PC-9 (cell line): ENCODE results near the gene XBP1. TPM values are rescaled to one million over a fixed set of nuclear protein-coding genes. Genes with fewer than 3 reads are reported as not detected.
"Not testable (repeated sequence)": the region's sequence is repeated elsewhere in the genome, so short reads cannot be mapped to it uniquely, and the experiment has no call there.

ENCODE experiments used
- BruUV-seq: library from RNA; stranded (reverse); fragments of 400-500 nt; replicated peaks from 2 replicates; lab custom pipeline; 2021; lab: Mats Ljungman, UMichigan
- CTCF ChIA-PET: fragments of 300-600 bp; sonication (Branson Sonifier 250); formaldehyde crosslinking; loops from one replicate; lab custom pipeline; 2022; ENCODE audit warnings: antibody characterized with exemption; lab: Charles Lee
- POLR2A ChIA-PET: fragments of 300-600 bp; sonication (Branson Sonifier 250); formaldehyde crosslinking; loops from one replicate; lab custom pipeline; 2022; ENCODE audit warnings: antibody characterized with exemption; ENCODE audit not compliant: unreplicated experiment; lab: Charles Lee
- DNase-seq, 2 experiments: peaks; one replicate each; pipeline versions ENCODE4 v3.0.0 to v3.0.0-alpha.2; 2015 to 2022; ENCODE audit warnings: mixed read lengths in 1 of 2
- H2AFZ ChIP-seq: fragments of 200-600 bp; sonication (generic); 2 replicates; pipeline ENCODE4 v1.8.1; 2017; ENCODE audit warnings: antibody characterized with exemption
- H3F3A ChIP-seq: fragments of 200-600 bp; sonication (generic); 2 replicates; pipeline ENCODE4 v1.8.1; 2017; ENCODE audit warnings: antibody characterized with exemption, mild to moderate bottlenecking, low read depth; ENCODE audit not compliant: insufficient read depth
- H3K27ac ChIP-seq: fragments of 200-600 bp; sonication (generic); 2 replicates; pipeline ENCODE4 v1.6.1; 2016; ENCODE audit warnings: mixed run types
- H3K27me3 ChIP-seq: fragments of 200-600 bp; sonication (generic); 2 replicates; pipeline ENCODE4 v1.6.1; 2016; ENCODE audit warnings: low read depth, mixed run types; ENCODE audit not compliant: insufficient read depth
- H3K36me3 ChIP-seq: fragments of 200-600 bp; sonication (generic); 2 replicates; pipeline ENCODE4 v1.6.1; 2016; ENCODE audit warnings: low read depth, mixed run types
- H3K4me1 ChIP-seq: fragments of 200-600 bp; sonication (generic); replicated peaks from 2 replicates; pipeline ENCODE4 v1.6.1; 2016; ENCODE audit warnings: mixed run types; ENCODE audit not compliant: insufficient read depth
- H3K4me2 ChIP-seq: fragments of 200-600 bp; sonication (generic); 2 replicates; pipeline ENCODE4 v1.6.1; 2017; ENCODE audit warnings: mixed run types
- H3K4me3 ChIP-seq: fragments of 200-600 bp; sonication (generic); 2 replicates; pipeline ENCODE4 v1.6.1; 2016; ENCODE audit warnings: mixed run types
- H3K79me2 ChIP-seq: fragments of 200-600 bp; sonication (generic); 2 replicates; pipeline ENCODE4 v1.6.1; 2017; ENCODE audit warnings: low read depth, mixed run types
- H3K9me2 ChIP-seq: fragments of 200-600 bp; sonication (generic); 2 replicates; pipeline ENCODE4 v1.8.1; 2017; ENCODE audit warnings: mild to moderate bottlenecking; ENCODE audit not compliant: insufficient read depth
- H3K9me3 ChIP-seq: fragments of 200-600 bp; sonication (generic); 2 replicates; pipeline ENCODE4 v1.8.1; 2016; ENCODE audit warnings: low read depth; ENCODE audit not compliant: insufficient read depth
- H4K20me1 ChIP-seq: fragments of 200-600 bp; sonication (generic); 2 replicates; pipeline ENCODE4 v1.8.1; 2017; ENCODE audit not compliant: insufficient read depth
- EZH2 ChIP-seq: fragments of 200-600 bp; sonication (generic); IDR thresholded peaks from 2 replicates; pipeline ENCODE4 v1.8.0; 2017; ENCODE audit warnings: antibody characterized with exemption, low read depth
- intact Hi-C: fragments of 100-400 bp; cut with micrococcal nuclease; formaldehyde crosslinking; loops from one replicate; pipeline ENCODE4 v1.10.0; 2022; ENCODE audit not compliant: unreplicated experiment
- total RNA-seq: library from RNA; stranded (reverse); gene quantifications from 2 replicates; pipeline ENCODE4 v1.2.3, GENCODE V29; 2021
- TF ChIP-seq, protein P1 (sequence below): fragments of 200-600 bp; sonication (generic); conservative IDR thresholded peaks from 2 replicates; pipeline ENCODE4 v1.6.1; 2017; ENCODE audit warnings: mixed run types, antibody characterized with exemption, mild to moderate bottlenecking, moderate library complexity

Gene XBP1
- total RNA-seq, 1 experiment from 2014 or later: 35.2 TPM

DNA sequence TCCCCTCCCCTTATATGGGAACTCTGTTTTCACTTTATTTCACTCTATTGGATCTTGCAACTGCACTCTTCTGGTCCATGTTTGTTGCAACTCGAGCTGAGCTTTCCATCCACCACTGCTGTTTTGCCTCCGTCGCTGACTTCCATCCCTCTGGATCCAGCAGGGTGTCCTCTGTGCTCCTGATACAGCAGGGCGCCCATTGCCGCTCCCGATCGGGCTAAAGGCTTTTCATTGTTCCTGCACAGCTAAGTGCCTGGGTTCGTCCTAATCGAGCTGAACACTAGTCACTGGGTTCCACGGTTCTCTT, 39.0 kb downstream of the XBP1 start:
- no peak overlapping the region for H2AFZ ChIP-seq
- H3K36me3 ChIP-seq: no peaks in the 10 kb centered on the region
- no peak overlapping the region for H3K4me2 ChIP-seq
- H3K27ac ChIP-seq: no peak overlapping the region
- H3K4me1 ChIP-seq: peaks cover 8% of the 10 kb centered on the region; the same call in 1 of the 2 replicates
- ChIA-PET POLR2A (interaction anchor here (0.6 kb wide), 1 partner anchor 318 kb away, joined by 5 read pairs; no protein-coding TSS in a partner anchor), CTCF (no interaction called here)
- intact Hi-C loops: no loop called here
- no peaks in the 10 kb centered on the region for H3K27me3 ChIP-seq
- H3K4me3 ChIP-seq: no peak overlapping the region
- BruUV-seq: no TSS peak
- H3K9me2 ChIP-seq: no peaks in the 10 kb centered on the region
- H3K9me3 ChIP-seq: no peaks in the 10 kb centered on the region
- DNase-seq: no peak
- TF ChIP-seq EZH2: no peak
- TF ChIP-seq, protein P1, sequence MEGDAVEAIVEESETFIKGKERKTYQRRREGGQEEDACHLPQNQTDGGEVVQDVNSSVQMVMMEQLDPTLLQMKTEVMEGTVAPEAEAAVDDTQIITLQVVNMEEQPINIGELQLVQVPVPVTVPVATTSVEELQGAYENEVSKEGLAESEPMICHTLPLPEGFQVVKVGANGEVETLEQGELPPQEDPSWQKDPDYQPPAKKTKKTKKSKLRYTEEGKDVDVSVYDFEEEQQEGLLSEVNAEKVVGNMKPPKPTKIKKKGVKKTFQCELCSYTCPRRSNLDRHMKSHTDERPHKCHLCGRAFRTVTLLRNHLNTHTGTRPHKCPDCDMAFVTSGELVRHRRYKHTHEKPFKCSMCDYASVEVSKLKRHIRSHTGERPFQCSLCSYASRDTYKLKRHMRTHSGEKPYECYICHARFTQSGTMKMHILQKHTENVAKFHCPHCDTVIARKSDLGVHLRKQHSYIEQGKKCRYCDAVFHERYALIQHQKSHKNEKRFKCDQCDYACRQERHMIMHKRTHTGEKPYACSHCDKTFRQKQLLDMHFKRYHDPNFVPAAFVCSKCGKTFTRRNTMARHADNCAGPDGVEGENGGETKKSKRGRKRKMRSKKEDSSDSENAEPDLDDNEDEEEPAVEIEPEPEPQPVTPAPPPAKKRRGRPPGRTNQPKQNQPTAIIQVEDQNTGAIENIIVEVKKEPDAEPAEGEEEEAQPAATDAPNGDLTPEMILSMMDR: no peak
- H3F3A ChIP-seq: peaks cover 11% of the 10 kb centered on the region
- H3K79me2 ChIP-seq: no peaks in the 10 kb centered on the region
- no peaks in the 10 kb centered on the region for H4K20me1 ChIP-seq

DNA sequence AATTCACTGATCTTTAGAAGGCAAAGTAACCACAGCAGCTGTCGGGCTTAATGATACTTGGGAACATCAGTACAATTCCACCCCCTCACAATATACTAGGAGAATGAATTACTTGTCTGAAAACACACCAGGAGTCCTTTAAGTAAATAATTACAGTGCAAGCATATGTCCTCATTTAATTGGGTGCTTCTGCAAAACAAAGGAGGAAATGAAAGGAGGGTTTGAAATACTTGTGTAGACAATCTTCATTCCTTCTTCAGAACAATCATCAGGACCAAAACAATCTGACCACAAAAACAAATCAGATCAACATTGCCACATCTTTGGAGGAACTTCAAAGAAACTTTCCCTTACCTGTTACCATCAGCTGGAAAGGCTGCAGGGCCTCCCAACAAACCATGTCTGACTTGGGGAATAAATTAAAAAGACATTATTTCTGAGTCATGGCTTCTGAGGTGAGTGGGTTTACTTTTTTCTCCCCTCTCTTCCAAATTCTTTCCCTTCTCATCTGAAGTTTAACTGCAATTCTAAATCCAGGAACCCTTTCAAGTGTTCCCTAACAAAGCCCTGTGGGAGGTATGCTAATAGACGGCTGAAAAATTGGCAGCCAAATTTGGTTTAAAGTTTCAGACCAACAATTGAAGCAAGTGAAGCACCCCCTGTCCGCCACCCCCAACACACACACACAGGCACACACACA, 40.4 kb downstream of the XBP1 start:
- intact Hi-C loops: no loop called here
- no peak overlapping the region for H3K27ac ChIP-seq
- ChIA-PET CTCF (no interaction called here), POLR2A (interaction anchor here (0.7 kb wide), 1 partner anchor 442 kb away, joined by 5 read pairs; no protein-coding TSS in a partner anchor)
- H3K36me3 ChIP-seq: no peaks in the 10 kb centered on the region
- H3F3A ChIP-seq: peaks cover 11% of the 10 kb centered on the region
- H3K4me2 ChIP-seq: no peak overlapping the region
- H3K4me3 ChIP-seq: no peak overlapping the region
- H4K20me1 ChIP-seq: no peaks in the 10 kb centered on the region
- no peaks in the 10 kb centered on the region for H3K79me2 ChIP-seq
- H3K27me3 ChIP-seq: no peaks in the 10 kb centered on the region
- no TSS peak for BruUV-seq
- TF ChIP-seq, protein P1: no peak
- no peak for TF ChIP-seq EZH2
- H2AFZ ChIP-seq: no peak overlapping the region
- H3K4me1 ChIP-seq: peaks cover 8% of the 10 kb centered on the region; the same call in 1 of the 2 replicates
- H3K9me2 ChIP-seq: no peaks in the 10 kb centered on the region
- DNase-seq: peak in 1 of 2 experiments; percentile 80
- no peaks in the 10 kb centered on the region for H3K9me3 ChIP-seq

DNA sequence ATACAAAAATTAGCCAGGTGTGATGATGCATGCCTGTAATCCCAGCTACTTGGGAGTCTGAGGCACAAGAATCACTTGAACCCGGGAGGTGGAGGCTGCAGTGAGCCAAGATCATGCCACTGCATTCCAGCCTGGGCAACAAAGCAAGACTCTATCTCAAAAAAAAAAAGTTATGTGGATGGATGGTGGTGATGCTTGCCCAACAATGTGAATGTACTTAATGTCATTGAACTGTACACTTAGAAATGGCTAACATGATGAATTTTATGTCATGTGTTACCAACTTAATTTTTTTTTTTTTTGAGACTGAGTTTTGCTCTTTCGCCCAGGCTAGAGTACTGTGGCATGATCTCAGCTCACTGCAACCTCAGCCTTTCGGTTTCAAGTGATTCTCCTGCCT, 45.9 kb downstream of the XBP1 start:
- CTCF ChIA-PET, H3K4me3 ChIP-seq, H3K9me2 ChIP-seq, H3K9me3 ChIP-seq, H3K27ac ChIP-seq, BruUV-seq, POLR2A ChIA-PET, H3K4me2 ChIP-seq, H3K4me1 ChIP-seq, H3K36me3 ChIP-seq, H4K20me1 ChIP-seq, H3K27me3 ChIP-seq, intact Hi-C loops, DNase-seq, H3K79me2 ChIP-seq, H2AFZ ChIP-seq, H3F3A ChIP-seq: not testable (repeated sequence)
